Uterus (tissue), 4 donors: ENCODE results near the gene RIOX2. TPM values are rescaled to one million over a fixed set of nuclear protein-coding genes. Genes with fewer than 3 reads are reported as not detected.

ENCODE experiments used
- DNase-seq, 2 donors: peaks; one replicate each; pipeline ENCODE4 v3.0.0-alpha.2; 2019 to 2020
- H3K27ac ChIP-seq, 2 donors: fragments of 200-600 bp; sonication (generic); 1 replicate in 1 of 2; 2 replicates in 1 of 2; pipeline ENCODE4 v1.5.1; 2016 to 2018
- H3K27me3 ChIP-seq, 2 donors: fragments of 200-600 bp; sonication (generic); one replicate each; pipeline ENCODE4 v1.5.1; 2018 to 2019; ENCODE audit warnings: control low read depth in 1 of 2
- H3K36me3 ChIP-seq, 2 donors: fragments of 200-600 bp; sonication (generic); one replicate each; pipeline ENCODE4 v1.5.1; 2019; ENCODE audit warnings: control low read depth in 1 of 2
- H3K4me1 ChIP-seq, 2 donors: fragments of 200-600 bp; sonication (generic); one replicate each; pipeline ENCODE4 v1.5.1; 2018 to 2019; ENCODE audit warnings: control low read depth in 1 of 2
- H3K4me3 ChIP-seq, 2 donors: fragments of 200-600 bp; sonication (generic); 1 replicate in 1 of 2; 2 replicates in 1 of 2; pipeline ENCODE4 v1.5.1; 2018 to 2019; ENCODE audit warnings: mild to moderate bottlenecking in 1 of 2
- H3K9me3 ChIP-seq, 2 donors: fragments of 200-600 bp; sonication (generic); one replicate each; pipeline ENCODE4 v1.5.1; 2019; ENCODE audit warnings: control low read depth in 1 of 2
- CTCF ChIP-seq, 4 experiments: fragments of 200-600 bp in 2 of 4; fragments of 450-650 bp in 2 of 4; sonication (generic) in 2 of 4; IDR thresholded peaks; one replicate each; pipeline ENCODE4 v1.5.1; 2016 to 2019; ENCODE audit warnings: antibody characterized with exemption in 4 of 4, mild to moderate bottlenecking in 2 of 4, moderate library complexity in 1 of 4
- POLR2A ChIP-seq, 2 donors: fragments of 450-650 bp; IDR thresholded peaks; one replicate each; pipeline ENCODE4 v1.6.1; 2016; ENCODE audit warnings: antibody characterized with exemption in 2 of 2, mild to moderate bottlenecking in 1 of 2, moderate library complexity in 1 of 2
- intact Hi-C: fragments of 100-400 bp; cut with DNase I; formaldehyde crosslinking; loops from one replicate; pipeline ENCODE4 v1.15.1; 2023; ENCODE audit warnings: low total_unique reads
- total RNA-seq, 4 donors: library from RNA; depleted of rRNA in 3 of 4; stranded (reverse); fragments of >200 nt in 3 of 4; gene quantifications; one replicate each; pipeline versions ENCODE4 v1.1.0 to v1.2.4, GENCODE V29; 2014 to 2023
- donor health status: DM: yes; HTN: yes; CAD: no.

Gene RIOX2
- total RNA-seq, 4 donors from 2014 or later = 8.8 to 35.5 (median 22.1) TPM

DNA sequence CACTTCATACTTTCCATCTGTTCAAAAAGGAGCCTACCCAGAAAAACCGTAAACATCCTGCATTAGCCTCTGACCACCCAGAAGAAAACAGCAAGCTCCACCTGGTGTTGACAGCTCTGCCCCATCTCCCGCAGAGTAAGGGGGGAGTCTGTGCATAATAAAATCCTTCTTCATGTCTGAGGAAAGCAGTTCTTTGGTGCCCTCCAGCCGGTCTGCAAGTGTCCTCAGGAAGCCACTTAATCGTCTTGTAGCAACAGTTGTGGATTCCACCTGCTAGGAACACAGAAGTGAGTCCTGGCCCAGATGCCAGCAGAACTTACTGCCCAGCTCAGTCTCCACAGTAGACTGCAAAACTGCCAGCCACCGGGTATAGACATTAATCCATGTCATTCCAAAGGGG is 22.5 kb downstream of the RIOX2 start:
- DNase-seq = no peak
- Histone ChIP-seq H3K27me3 (no peaks in the 10 kb centered on the region), H3K4me3 (no peak overlapping the region), H3K27ac (no peak overlapping the region), H3K9me3 (no peaks in the 10 kb centered on the region), H3K4me1 (no peaks in the 10 kb centered on the region), H3K36me3 (no peaks in the 10 kb centered on the region)
- intact Hi-C loops = no loop called here
- TF ChIP-seq POLR2A (IDR thresholded peaks at IDR 0.05) = no peak
- TF ChIP-seq CTCF (IDR thresholded peaks at IDR 0.05) = no peak

DNA sequence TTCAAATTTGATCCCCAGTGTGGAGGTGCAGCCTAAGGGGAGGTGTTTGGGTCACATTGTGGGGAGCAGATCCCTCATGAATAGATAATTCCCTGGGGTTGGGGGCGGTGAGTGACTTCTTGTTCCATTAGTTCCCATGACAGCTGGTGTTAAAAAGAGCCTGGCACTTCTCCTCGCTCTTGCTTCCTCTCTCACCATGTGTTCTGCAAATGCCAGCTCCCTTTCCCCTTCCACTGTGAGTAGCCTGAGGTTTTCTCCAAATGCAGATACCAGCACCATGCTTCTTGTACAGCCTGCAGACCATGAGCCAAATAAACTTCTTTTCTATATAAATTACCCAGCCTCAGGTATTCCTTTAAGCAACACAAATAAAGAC is 23.1 kb downstream of the RIOX2 start:
- Histone ChIP-seq H3K4me1 (no peaks in the 10 kb centered on the region), H3K9me3 (no peaks in the 10 kb centered on the region), H3K36me3 (no peaks in the 10 kb centered on the region), H3K27me3 (no peaks in the 10 kb centered on the region), H3K27ac (no peak overlapping the region), H3K4me3 (no peak overlapping the region)
- intact Hi-C loops = no loop called here
- DNase-seq = no peak
- TF ChIP-seq CTCF (IDR thresholded peaks at IDR 0.05) (no peak), POLR2A (IDR thresholded peaks at IDR 0.05) (no peak)

DNA sequence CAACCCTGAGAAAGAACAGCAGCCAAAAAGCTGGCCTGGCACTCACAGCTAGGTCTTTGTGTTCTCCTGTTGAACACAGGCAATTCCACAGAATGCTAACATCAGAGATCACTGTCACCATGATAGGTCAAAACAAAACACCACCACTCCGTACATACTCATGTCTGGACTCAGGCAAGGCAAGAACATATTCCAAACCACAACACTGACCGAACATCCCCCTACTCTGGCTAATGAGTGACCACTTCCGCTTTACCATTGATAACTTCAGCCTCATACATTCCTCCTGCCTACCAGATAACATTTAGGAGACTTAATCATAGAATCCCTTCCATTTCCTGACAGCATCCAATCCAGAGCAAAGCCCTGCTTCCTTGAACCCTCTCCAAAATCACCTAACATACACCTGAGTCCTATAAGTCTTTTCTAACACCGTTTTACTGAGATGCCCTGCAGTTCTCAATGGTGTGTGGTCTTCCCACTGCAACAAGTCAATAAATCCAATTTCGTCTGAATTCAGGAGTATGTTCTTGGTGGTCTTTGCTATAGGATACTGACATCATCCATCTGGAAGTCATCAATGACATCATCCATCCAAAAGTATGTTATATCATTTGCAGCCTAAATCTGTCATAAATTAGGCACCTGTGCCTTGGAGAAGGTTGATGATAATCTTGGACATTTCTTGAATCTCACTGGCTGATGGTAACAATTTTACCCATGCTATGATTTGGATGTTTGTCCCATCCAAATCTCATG is 23.7 kb downstream of the RIOX2 start:
- TF ChIP-seq CTCF (IDR thresholded peaks at IDR 0.05) (no peak), POLR2A (IDR thresholded peaks at IDR 0.05) (no peak)
- no peak for DNase-seq
- H3K4me3 ChIP-seq = no peak overlapping the region
- H3K36me3 ChIP-seq = no peaks in the 10 kb centered on the region
- no peaks in the 10 kb centered on the region for H3K27me3 ChIP-seq
- no peaks in the 10 kb centered on the region for H3K9me3 ChIP-seq
- no peaks in the 10 kb centered on the region for H3K4me1 ChIP-seq
- H3K27ac ChIP-seq = no peak overlapping the region
- intact Hi-C loops = no loop called here

GRCh38 chr3:97942801-97943546 is 29.3 kb downstream of the RIOX2 start:
- no peak for DNase-seq
- H3K36me3 ChIP-seq = no peaks in the 10 kb centered on the region

More at GRCh38 chr3:97942801-97943546, 29.3 kb downstream of the RIOX2 start:
- no peaks in the 10 kb centered on the region for H3K9me3 ChIP-seq
- H3K27ac ChIP-seq = no peak overlapping the region
- no peak overlapping the region for H3K4me3 ChIP-seq
- H3K4me1 ChIP-seq = no peaks in the 10 kb centered on the region
- intact Hi-C loops = no loop called here
- TF ChIP-seq POLR2A (IDR thresholded peaks at IDR 0.05) = no peak
- no peak for TF ChIP-seq CTCF (IDR thresholded peaks at IDR 0.05)
- no peaks in the 10 kb centered on the region for H3K27me3 ChIP-seq
